ENCODE data around the gene CLEC4F.
"Not testable (repeated sequence)": the region's sequence is repeated elsewhere in the genome, so short reads cannot be mapped to it uniquely, and the experiment has no call there.

The CLEC4F gene

DNA sequence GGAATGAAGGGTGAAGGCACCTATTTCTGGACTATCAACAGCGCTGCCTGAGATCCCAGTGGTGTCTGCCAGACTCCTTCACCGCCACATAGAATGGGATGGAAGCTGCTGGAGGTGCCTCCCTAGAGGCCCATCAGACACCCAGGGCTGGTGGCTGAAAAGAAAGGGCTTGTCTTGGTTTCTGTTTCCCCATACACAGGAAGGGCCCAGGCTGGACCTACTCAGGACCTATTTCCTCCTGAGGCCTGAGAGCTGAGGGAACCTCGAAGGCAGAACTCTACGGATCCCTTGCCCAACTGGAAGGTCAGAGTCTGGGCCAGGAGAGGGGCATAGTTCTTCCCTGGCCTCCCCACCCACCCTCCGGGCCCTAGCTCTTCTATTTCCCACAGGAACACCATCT is 2.9 kb upstream of the CLEC4F start:
- DNase-seq, result no peak

DNA sequence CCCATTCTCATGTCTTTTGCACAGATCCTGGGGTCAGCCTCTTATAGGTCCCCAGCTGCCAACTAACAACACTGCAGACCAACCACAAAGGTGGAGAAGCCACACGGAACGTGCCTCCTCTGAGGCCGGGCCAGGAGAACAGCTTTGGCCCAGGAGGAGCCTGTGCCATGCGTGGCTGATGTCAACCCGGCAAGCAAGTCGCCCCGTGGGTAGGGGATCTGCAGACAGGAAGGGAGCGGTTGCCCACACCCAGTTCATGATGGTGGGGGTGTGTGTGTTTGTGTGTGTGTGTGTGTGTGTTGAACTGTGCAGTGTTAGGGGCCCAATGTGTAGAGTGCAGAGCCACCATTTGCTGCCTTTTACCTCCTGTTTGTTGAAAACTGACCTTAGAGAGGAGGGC is 2.4 kb upstream of the CLEC4F start:
- no peak for DNase-seq

DNA sequence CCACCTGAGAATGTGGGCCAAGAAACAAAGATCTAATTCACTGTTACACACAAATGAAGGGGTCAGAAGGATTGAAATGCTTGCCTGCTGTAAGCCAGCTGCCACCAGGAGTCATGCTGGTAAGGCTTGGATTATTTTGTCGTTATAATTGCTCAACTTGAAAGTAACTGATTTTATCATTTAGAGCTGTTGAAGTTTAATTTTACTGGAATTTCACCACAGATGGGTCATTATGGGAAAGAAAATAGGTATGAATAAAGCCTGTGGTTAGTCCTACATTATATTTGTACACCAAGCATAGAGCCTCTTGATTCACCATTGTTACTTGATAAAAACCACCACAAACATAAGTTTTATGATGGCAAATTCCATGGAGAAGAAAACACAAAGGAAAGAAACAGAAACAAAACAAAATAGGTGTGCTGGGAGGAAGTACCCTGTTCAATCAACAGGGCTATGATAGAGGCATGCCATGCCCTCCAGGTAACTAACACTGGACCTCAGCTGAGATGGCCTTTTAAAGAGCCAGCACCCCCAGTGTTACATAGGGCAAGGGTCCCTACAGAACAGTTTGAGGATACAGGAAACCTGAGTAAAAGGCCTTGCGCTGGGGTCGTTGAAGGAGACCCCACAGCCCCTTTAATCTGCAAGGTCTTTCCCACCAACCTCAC is 3.0 kb downstream of the CLEC4F start:
- no peak for DNase-seq

DNA sequence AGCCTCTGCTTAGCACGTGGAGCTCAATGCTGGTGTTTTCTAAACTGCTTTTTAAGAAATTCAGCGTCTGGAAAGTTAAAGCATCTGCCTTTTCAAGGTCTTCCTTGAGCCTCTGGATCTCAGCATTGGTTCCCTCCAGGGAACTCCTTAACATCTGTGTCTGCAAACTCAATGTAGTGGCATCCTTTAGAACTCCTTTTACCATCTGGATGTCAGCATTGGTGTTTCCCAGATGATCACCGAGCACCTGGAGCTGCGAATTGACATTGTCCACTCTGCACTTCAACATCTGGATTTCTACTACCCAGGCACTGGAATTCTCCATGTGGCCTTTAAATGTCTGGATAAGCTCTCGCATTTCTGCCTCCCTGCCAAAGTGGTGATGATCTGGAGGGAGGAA is 3.7 kb downstream of the CLEC4F start:
- DNase-seq, result no peak

DNA sequence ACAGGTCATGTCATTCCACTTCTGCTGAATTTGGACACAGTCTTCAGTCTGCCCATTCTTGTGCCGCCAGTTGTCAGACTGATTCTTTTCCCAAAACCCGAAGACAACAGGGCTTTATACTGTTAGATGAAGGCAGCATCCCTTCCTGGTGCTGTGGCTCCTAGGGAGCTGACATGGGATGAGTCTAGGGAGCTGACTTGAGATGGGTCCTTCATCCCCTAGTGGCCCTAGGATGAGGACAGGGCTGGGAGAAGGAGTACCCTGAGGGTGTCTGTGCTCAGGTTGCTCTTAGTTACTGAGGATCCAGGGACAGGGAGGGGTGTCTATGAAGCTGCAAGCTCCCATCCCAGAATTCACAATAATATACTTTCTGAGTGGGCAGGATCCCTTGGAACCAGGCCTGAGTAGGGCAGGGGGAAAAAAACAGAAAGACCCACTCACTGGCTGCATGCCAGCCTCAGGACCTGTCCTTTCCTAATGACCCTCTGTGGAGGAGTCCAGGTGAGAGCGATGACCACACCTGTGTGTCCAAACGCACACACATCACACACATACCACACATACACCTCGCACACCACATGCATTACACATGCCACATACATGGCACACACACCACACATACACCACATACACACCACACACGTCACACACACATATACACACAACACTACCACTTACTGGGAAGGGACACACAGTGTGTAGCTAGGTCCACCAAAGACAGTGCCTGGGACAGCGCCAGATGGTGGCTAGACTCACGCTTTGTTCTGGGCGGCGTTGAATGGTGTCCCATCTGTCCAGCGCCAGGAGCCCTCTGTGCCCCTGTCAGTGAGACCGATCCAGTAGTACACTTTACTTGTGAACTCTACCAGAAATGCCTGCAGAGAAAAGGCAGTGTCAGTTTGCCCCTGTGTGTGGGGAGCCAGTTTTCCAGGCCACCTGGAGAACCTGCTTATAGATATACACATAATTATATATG is 11.1 kb downstream of the CLEC4F start:
- DNase-seq, result no peak

DNA sequence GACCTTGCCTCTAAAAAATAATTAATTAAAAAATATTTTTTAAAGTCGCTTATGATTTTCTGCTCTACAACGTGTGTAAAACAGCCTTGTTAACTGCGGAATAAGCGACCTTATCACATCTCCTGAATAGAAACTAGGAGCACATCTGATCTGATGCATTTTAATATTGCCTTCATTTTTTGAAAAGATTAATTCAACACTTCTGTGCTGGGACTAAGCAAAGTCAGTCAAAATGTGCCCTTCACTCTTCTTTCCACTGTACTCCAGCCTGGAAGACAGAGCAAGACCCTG is 12.6 kb downstream of the CLEC4F start:
- no peak for DNase-seq

DNA sequence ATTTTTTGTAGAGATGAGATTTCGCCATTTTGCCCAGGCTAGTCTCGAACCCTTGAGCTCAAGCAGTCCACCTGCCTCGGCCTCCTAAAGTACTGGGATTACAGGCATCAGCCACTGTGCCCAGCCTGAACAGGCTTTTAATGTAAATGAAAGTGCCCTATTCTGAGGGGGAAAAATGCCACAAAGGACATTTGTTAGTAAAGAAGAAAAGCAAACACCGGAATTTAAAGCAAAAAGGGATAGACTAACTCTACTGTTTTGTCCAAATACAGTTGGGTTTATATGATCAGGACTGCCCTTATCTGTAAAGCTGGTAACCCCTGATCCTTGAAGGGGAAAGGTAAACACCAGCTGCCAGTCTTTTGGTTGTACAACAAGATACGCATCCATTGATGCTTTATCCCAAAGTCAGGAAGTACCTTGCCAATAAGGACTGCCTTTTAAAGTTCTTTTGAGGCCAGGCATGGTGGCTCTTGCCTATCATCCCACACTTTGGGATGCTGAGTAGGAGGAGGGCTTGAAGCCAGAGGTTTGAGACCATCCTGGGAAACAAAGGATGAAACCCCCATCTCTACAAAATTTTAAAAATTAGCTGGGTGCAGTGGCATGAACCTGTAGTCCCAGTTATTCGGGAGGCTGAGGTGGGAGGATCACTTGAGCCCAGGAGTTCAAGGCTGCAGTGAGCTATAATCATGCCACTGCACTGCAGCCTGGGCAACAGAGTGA is 13.1 kb downstream of the CLEC4F start:
- no peak for DNase-seq

DNA sequence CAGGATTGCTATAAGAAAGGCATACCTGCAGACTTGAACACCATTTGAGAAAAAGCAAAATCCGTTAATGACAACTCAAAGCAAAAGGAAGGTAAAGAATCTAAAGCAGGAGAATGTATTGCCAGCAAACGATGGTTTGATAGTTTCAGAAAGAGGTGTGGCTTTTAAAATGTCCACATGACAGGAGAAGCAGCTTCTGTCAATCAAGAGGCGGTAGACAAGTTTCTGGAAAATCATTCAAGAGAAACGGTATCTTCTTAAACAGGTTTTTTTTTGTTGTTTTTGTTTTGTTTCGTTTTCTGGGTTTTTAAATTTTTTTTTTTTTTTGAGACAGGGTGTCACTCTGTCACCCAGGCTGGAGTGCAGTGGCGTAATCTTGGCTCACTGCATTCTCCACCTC is 13.8 kb downstream of the CLEC4F start:
- DNase-seq, result no peak

DNA sequence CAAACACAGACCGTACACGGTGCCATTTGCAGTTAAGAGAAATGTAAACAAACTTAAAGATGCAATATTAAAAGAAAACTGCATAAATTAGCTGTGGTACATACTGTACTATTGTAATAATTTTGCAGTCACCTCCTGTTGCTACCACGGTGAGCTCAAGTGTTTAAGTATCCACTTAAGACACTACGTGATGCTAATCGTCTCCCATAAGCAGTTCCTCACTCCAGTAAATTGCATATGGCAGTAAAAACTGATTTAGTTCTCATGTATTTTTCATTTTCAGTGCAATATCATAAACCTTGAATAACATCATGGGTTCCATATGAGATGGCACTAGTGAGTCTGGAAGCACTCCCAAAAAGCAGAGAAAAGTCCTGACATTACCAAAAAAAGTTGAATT is 14.4 kb downstream of the CLEC4F start:
- no peak for DNase-seq

DNA sequence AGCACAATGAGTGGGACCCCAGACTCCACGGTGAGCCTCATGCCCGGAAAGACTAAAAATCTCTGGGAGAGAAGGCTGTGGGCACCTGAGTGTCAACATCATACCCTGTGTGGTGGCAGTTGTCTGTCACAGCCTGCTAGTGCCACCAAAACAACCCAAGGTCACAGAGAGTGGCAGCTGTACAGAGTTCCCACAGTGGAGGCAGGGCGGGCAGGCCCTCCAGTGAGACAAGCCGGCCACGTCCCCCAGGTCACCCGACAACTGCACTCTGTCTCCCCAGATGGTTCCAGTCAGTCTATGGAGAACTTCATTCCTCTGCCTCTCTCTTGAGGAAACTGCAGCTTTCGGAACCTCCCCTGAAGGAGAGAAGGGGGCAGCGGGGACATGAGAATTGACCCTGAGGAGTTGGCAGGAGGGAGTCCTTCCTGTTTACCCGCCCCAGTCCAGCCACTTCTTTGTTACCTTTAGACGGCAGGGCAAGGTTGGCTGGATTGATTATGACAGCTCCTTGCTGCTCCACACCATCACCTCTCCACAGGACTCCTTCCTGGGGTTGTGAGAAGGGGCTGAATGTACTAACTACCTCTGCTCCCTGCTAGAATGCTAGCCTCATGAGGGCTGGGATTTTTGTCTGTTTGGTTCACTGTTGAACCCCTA is 18.7 kb downstream of the CLEC4F start:
- DNase-seq, result no peak

DNA sequence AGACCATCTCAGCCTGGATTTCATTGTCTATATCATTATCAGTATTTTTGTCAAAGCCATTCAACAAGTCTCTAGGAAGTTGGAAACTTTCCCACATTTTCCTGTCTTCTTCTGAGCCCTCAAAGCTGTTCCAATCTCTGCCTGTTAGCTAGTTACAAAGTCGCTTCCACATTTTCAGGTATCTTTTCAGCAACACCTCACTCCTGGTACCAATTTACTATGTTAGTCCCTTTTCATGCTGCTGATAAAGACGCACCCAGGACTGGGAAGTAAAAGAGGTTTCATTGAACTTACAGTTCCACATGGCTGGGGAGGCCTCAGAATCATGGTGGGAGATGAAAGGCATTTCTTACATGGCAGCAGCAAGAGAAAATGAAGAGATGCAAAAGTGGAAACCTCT is 20.7 kb downstream of the CLEC4F start:
- no peak for DNase-seq

DNA sequence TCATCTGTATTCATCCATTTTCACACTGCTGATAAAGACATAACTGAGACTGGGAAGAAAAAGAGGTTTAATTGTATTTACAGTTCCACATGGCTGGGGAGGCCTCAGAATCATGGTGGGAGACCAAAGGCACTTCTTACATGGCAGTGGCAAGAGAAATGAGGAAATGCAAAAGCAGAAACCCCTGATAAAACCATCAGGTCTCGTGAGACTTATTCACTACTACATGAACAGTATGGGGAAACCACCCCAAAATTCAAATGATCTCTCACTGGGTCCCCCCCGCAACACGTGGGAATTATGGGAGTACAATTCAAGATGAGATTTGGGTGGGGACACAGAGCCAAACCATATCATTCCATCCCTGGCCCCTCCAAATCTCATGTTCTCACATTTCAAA is 22.4 kb downstream of the CLEC4F start:
- not testable (repeated sequence) for DNase-seq

DNA sequence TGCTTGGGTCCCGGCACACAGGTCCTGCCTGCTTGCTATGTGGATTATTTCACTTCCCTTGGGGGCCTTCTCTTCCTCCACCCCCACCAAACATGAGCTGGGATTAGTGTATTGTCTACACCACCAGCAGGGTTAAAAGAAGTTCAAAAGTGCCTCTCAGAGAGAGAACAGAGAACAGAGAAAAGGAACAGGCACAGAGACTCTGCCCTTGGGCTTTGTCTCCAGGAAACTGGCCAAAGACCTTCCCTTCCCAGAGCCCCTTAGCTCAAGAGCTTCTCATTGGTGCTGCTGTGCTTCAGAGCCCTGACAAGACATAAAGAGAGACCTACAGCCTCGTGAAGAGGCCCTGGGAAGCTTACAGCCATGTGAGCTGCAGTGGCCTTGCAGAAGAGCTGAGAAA is 22.9 kb downstream of the CLEC4F start:
- no peak for DNase-seq

DNA sequence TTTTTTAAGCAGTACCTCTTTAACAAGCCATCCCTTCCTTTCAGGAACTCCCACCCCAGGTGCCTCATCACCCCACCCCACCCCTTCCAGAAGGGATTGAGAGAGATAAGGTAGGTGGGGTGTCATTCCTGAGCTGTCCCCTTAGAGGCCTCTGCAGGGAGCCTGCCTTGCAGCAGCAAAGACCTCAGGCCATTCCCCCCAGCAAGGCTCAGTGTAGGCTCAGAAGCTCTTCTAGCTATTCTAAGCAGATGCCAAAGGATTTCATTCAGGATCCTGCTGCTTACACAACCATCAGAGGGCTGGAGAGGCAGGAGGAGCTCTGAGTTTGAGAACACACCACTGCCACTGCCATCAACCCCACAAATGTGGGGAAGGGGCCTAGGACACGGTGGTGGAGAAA is 24.1 kb downstream of the CLEC4F start:
- DNase-seq, result no peak

DNA sequence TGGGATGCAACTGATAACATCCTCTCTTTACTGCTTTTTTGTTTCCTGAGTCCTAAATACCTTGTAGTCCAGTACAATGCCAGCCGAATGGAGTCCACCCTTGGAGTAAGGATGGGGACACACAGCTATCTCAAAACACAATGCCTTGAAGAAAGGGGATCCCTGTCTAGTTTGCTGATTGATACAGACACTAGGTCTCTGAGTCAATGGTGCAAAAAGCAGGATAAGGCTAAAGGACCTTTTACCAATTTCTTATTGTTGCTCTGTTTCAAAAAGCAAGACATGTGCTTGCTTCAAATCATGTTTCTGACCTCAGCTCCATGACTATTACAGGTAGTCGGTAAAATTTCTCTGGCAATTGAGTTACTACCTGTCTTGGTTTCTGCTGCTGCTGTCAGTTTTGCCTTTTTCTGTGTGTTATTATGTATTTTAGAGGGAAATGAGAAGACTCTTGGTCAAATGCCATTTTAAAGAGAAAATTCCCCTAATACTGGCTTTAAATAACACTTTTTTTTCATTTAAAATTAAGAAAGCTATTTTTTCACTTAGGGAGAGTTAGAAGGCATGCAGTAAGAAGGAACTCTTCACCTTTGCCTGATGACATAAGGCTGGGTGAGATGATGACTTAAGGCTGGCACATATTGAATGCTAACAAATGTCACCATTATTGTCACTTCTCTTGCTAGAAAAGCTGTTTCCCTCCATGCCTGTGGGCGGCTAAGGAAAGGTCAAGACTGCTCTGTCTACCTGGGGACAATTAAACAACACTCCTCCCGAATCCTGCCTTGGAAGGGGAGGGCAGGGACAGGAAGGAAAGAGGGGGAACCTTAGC is 25.0 kb downstream of the CLEC4F start:
- no peak for DNase-seq

DNA sequence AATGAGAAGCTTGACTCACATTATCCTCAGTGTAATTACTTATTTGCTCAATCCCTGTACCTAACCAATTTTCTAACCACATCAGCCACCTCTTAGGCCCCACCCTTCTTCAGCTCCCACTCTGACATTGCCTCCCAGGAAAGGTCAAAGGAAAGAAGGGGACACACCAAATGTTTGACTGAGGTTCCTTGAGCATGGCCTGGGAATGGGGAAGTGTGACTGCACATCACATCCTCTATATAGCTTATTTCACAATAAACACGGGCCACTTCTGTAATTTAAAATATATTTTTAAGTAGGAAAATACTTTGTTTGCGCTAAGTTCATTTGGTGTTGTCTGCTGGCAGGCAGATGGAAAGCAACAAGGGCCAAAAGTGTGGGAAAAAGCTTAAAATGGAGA is 26.9 kb downstream of the CLEC4F start:
- DNase-seq, result no peak

DNA sequence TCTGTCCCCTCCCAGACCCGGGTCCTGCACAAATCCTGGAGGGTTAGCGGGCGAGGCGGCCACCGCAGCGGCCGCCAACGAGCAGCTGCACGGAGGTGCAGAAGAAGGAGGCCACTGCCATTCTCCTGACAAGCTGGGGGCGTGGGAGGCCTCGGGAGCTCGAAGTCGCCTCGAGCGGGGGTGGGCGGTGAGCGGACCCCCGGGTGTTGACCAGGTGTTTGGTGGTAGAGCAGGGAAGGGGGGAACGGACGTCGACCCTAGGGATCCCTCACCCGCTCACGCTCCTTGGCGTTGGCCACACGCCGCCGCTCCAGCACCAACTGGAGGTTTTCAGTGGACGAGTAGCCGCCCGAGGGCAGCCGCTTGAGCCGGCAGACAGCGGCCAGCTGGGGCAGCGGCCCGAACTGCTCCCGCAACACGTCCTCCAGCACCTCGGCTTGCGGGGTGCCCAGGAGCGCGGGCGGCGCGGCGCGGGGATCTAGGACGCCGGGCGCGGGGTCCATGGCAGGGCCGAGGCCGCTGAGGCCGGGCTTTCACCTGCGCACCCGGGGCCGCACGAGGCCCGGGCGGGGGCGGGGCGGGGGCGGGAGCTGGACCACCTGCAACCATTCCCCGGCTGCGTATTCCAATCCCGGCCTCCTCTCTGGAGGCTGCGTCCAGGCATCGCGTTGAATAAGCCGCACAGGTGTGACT is 30.1 kb downstream of the CLEC4F start, which contains the start of gene FIGLA:
FIGLA (minus strand) TSS at position 508 of the 693 bp plus-strand sequence; CDS start at position 503, 5 bp downstream.
- no peak for DNase-seq

DNA sequence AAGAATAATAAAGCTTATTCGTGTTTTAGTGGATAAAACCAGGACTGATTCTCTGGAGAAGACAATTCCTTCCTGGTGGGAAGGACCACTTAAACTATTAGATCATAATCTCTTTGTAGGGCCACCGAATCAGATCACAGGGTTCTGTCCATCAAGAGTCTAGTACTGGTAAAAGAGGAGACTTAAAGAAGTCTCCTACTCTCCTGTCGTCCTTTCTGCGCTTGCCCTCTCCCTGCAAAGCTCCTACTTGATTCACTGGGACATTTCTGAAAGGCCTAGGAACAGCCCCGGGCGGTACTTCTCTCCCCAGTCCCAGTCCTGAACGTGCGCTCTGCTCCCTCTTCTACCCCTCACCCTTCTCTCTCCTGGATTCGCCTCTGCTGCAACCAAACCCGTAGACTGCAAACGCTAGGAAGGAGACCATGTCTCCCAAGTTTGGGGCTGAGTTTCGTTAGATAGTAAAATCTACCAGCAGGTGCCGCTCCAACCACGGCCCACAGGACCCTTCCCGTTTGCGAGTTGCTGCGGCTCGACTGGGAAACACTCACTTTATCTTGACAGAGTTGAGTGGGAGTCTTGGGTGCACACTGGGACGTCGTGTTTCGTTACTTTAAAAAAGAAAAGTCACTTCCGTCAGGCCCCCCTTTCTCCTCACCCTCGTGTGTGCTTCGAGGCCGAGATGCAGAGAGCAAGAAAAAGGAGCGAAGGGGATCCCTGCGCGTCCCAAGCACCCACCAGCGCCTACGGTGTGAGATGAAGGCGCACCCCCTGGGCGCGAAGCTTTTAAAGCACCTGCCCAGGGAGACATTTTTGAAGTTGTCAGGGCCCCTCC is 30.9 kb downstream of the CLEC4F start:
- peak; percentile 34 to 40 for DNase-seq

DNA sequence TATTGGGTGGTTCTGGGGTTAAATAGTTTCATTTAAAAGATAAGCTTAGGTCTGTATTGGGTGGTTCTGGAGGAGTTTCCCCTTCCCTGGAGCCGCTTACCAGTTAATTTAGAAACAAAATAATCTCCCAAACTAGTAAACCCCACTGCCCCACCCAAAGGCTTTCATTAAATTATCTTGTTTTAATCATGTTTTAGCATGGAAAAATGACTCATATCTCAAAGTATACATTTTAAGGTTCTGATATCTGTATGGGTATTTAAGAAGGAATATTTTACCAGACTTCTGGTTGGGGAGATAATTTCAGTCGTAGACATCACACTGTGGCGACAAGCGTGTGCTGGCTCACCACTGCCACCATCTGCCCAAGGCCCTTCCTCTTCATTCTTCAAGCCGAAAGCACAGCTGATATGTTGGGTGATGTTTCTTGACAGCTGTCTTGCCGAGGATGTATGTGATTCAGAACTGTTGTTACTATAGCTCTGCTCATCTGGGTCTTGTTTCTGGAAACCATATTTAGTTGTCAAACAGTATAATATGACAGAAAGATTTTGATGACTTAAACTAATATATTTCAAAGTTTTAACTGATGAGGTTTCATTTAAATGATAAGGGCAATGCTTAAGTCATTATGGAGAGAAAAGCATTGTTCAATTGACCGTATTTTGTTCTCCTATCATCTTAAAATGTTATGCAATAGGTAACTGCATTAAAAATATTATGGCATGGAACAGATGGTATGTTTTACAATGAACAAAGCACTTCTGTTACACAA is 35.1 kb downstream of the CLEC4F start:
- DNase-seq, result peak; percentile 29 to 31

DNA sequence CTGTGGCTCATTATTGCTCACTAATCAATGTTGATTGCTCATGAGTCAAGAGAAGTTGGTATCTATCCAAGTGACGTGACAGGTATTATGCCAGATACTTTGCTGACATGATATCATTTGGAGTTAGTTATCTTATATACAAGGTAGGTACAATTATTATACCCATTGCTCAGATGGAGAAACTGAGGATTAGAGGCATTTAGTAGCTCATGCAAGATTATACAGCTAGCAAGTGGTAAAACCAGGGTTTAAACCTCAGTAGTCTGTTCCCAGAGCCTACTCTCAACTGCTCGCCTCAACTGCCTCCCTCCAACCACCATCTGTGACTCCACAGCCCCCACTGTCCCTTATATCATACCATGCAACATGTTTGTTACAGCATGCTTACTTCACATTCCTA is 36.1 kb downstream of the CLEC4F start:
- DNase-seq, result no peak
